ENCODE data around the gene TFPI. TPM values are rescaled to one million over a fixed set of nuclear protein-coding genes. Genes with fewer than 3 reads are reported as not detected.

The TFPI gene
- total RNA-seq, 2 donors from 2014 or later, result 33.0 to 34.3 TPM

DNA sequence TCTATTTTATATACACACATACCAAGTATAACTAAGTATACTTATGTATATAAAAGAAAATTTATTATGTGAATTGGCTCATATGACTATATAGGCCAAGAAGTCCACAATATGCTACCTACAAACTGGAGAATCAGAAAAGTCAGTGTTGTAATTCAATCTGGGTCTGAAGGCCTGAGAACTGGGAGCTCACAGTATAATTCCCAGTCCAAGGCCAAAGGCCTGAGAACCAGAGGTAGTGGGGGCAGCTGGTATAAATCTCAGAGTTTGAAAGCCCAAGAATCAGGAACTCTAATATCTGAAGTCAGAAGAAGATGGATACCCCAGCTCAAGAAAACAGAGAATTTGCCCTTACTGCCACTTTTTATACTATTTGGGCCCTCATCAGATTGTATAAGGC, 38.9 kb upstream of the TFPI start:
- Histone ChIP-seq H3K36me3 (ENCODE audit: control insufficient read depth, insufficient read depth, low read length) (no peaks in the 10 kb centered on the region), H3K4me3 (ENCODE audit: low read length) (no peak overlapping the region), H3K27me3 (ENCODE audit: control insufficient read depth, insufficient read depth, low read length, poor library complexity, severe bottlenecking) (no peaks in the 10 kb centered on the region), H3K4me1 (ENCODE audit: control insufficient read depth, insufficient read depth, low read length) (peaks cover 6% of the 10 kb centered on the region), H3K27ac (ENCODE audit: low read depth, low read length) (no peak overlapping the region), H3K9ac (ENCODE audit: extremely low read depth, low read length, poor library complexity, severe bottlenecking) (no peak overlapping the region), H3K9me3 (ENCODE audit: control insufficient read depth, low read length) (peaks cover 15% of the 10 kb centered on the region)
- Mint-ChIP-seq H3K4me1 (peaks cover 9% of the 10 kb centered on the region), H3K4me3 (no peak overlapping the region), H3K27me3 (ENCODE audit: insufficient read depth) (no peaks in the 10 kb centered on the region), H3K36me3 (ENCODE audit: low read depth) (peaks cover 11% of the 10 kb centered on the region), H3K27ac (no peak overlapping the region), H3K9me3 (peaks cover 22% of the 10 kb centered on the region)
- DNase-seq, result no peak
- TF ChIP-seq, protein P1, sequence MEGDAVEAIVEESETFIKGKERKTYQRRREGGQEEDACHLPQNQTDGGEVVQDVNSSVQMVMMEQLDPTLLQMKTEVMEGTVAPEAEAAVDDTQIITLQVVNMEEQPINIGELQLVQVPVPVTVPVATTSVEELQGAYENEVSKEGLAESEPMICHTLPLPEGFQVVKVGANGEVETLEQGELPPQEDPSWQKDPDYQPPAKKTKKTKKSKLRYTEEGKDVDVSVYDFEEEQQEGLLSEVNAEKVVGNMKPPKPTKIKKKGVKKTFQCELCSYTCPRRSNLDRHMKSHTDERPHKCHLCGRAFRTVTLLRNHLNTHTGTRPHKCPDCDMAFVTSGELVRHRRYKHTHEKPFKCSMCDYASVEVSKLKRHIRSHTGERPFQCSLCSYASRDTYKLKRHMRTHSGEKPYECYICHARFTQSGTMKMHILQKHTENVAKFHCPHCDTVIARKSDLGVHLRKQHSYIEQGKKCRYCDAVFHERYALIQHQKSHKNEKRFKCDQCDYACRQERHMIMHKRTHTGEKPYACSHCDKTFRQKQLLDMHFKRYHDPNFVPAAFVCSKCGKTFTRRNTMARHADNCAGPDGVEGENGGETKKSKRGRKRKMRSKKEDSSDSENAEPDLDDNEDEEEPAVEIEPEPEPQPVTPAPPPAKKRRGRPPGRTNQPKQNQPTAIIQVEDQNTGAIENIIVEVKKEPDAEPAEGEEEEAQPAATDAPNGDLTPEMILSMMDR (conservative IDR thresholded peaks at IDR 0.05), result no peak

DNA sequence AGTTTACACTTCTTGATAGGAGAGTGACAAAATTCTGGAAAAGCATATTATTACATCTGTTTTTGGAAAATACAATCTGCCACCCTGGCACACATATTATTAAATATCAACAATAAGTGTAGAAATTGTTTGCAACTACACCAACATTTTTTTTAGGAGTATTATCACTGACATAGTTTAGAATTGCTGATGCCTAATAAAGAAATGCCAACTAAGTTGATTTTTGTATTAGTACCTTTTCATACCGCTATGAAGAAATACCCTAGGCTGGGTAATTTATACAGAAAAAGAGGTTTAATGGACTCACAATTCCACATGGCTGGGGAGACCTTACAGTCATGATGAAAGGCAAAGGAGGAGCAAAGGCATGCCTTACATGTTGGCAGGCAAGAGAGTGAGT, 35.9 kb upstream of the TFPI start:
- no peaks in the 10 kb centered on the region for H3K36me3 ChIP-seq (ENCODE audit: control insufficient read depth, insufficient read depth, low read length)
- H3K4me3 ChIP-seq (ENCODE audit: low read length), result no peak overlapping the region
- TF ChIP-seq, protein P1 (conservative IDR thresholded peaks at IDR 0.05), result no peak
- H3K9ac ChIP-seq (ENCODE audit: extremely low read depth, low read length, poor library complexity, severe bottlenecking), result no peak overlapping the region
- no peaks in the 10 kb centered on the region for H3K27me3 ChIP-seq (ENCODE audit: control insufficient read depth, insufficient read depth, low read length, poor library complexity, severe bottlenecking)
- 95 to 100% methylated on average over 1 of the region's 1 CpG for WGBS, 2 experiments (ENCODE audit: insufficient coverage in 1 of 2, insufficient read length in 1 of 2)
- peaks cover 15% of the 10 kb centered on the region for H3K9me3 ChIP-seq (ENCODE audit: control insufficient read depth, low read length)
- H3K4me1 ChIP-seq (ENCODE audit: control insufficient read depth, insufficient read depth, low read length), result peaks cover 6% of the 10 kb centered on the region
- Mint-ChIP-seq H3K27me3 (ENCODE audit: insufficient read depth) (no peaks in the 10 kb centered on the region), H3K9me3 (peaks cover 22% of the 10 kb centered on the region), H3K36me3 (ENCODE audit: low read depth) (peaks cover 11% of the 10 kb centered on the region), H3K4me3 (no peak overlapping the region), H3K4me1 (peaks cover 9% of the 10 kb centered on the region), H3K27ac (no peak overlapping the region)
- DNase-seq, result no peak
- no peak overlapping the region for H3K27ac ChIP-seq (ENCODE audit: low read depth, low read length)

DNA sequence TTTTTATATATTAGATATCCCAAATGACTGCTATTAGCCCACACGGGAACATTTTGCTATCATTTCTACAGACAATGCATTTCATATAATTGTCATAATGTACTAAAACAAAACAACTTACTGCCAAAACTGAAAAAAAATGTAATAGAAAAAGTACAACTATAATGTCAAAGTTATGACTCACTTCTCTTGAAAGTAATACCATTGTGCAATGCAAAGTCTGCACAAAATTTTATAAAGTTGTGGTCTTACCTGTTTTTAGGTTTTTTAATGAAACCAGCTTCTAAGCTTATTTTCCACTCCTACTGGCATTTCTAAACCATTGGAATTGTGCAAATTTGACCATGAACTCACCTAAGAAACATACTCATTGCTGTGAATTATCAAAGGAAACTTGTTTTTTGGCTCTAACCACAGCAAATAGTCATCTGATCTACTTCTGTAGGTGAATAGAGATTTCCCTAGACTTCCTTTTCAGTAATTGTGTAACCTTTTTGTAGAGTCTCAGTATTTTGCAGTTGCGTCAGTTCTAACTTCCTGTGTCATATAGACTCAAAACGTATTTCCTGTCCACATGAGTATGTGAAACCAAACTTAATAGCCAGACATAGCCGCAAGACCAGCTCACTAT, 31.9 kb upstream of the TFPI start:
- H3K27me3 Mint-ChIP-seq (ENCODE audit: insufficient read depth), result no peaks in the 10 kb centered on the region
- peaks cover 13% of the 10 kb centered on the region for H3K9me3 Mint-ChIP-seq
- H3K27ac ChIP-seq (ENCODE audit: low read depth, low read length), result no peak overlapping the region
- H3K4me3 ChIP-seq (ENCODE audit: low read length), result no peak overlapping the region
- H3K36me3 Mint-ChIP-seq (ENCODE audit: low read depth), result peaks cover 2% of the 10 kb centered on the region
- no peaks in the 10 kb centered on the region for H3K36me3 ChIP-seq (ENCODE audit: control insufficient read depth, insufficient read depth, low read length)
- H3K9me3 ChIP-seq (ENCODE audit: control insufficient read depth, low read length), result peaks cover 10% of the 10 kb centered on the region
- H3K9ac ChIP-seq (ENCODE audit: extremely low read depth, low read length, poor library complexity, severe bottlenecking), result no peak overlapping the region
- H3K4me1 ChIP-seq (ENCODE audit: control insufficient read depth, insufficient read depth, low read length), result peaks cover 6% of the 10 kb centered on the region
- 93 to 97% methylated on average over 3 to 4 of the region's 4 CpGs for WGBS, 2 experiments (ENCODE audit: insufficient coverage in 1 of 2, insufficient read length in 1 of 2)
- H3K4me3 Mint-ChIP-seq, result no peak overlapping the region
- no peak overlapping the region for H3K27ac Mint-ChIP-seq
- H3K4me1 Mint-ChIP-seq, result peaks cover 12% of the 10 kb centered on the region
- no peak for DNase-seq
- TF ChIP-seq, protein P1 (conservative IDR thresholded peaks at IDR 0.05), result no peak
- no peaks in the 10 kb centered on the region for H3K27me3 ChIP-seq (ENCODE audit: control insufficient read depth, insufficient read depth, low read length, poor library complexity, severe bottlenecking)
